ENCODE results near the gene BORCS6. TPM values are rescaled to one million over a fixed set of nuclear protein-coding genes. Genes with fewer than 3 reads are reported as not detected.

BORCS6 gene
- total RNA-seq, 1 donor from 2014 or later = 0.71 TPM

DNA sequence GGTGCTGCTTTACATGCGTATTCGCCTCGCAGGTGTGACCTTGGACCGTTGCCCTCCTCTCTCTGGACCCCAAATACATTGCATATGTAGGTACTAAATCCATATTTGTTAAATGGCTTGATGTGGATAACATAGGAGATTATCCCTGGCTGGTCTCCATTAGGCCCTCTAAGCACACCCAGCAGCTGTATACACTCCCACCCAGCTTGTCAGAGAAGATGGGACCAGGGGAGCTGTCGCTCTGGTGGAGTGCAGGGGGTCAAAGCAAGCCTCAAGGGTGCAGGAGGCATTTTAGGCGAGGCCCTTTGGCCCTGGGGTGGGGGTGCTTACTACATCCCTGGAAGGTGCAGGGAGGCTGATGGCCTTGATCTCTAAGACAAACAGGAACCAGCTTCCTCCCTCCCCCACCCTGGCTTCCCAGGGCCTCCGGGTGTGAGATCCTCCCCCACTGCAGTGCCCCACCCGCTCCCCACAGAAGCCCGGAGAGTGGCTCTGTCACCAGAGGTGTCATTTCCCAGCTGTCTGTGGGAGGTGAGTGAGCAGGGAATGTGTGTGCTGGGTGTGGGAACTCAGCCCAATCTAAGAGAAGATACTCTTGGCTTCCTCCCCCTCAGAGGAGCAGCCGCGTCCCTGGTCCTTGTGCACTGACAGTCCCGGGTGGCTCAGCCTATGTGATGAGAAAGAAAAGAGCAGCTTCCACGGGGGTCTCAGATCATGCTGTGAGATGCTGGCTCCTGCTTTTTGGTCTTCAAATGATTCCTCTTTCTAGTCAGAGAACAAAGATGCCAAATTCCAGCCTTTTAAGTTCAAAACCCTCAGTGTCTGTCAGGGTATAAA is 25.8 kb downstream of the BORCS6 start:
- Mint-ChIP-seq H3K27ac (peak overlapping the region; percentile 83), H3K9me3 (no peaks in the 10 kb centered on the region), H3K27me3 (ENCODE audit: insufficient read depth, low read depth) (peaks cover 6% of the 10 kb centered on the region), H3K4me3 (peak overlapping the region; percentile 93), H3K4me1 (peaks cover 45% of the 10 kb centered on the region), H3K36me3 (peaks cover 7% of the 10 kb centered on the region)
- peaks cover 19% of the 10 kb centered on the region for H3K79me2 ChIP-seq (ENCODE audit: low read depth)
- H4K20me1 ChIP-seq (ENCODE audit: low read depth) = peaks cover 27% of the 10 kb centered on the region
- H3F3A ChIP-seq (ENCODE audit: low read depth) = peaks cover 38% of the 10 kb centered on the region
- peak overlapping the region; percentile 79 for H3K27ac ChIP-seq
- peak overlapping the region; percentile 100 for H3K4me3 ChIP-seq
- no peaks in the 10 kb centered on the region for H3K9me3 ChIP-seq (ENCODE audit: low read depth)
- no peak overlapping the region for H2AFZ ChIP-seq (replicated peaks)
- H3K9ac ChIP-seq = no peak overlapping the region
- TF ChIP-seq EZH2phosphoT487 (IDR thresholded peaks at IDR 0.05) (no peak), CTCF (IDR thresholded peaks at IDR 0.05) (no peak), EZH2 (IDR thresholded peaks at IDR 0.05) (no peak)
- DNase-seq (ENCODE audit: low spot score) = no peak
- no peaks in the 10 kb centered on the region for H3K27me3 ChIP-seq
- H3K4me1 ChIP-seq = peaks cover 23% of the 10 kb centered on the region
- peaks cover 4% of the 10 kb centered on the region for H3K36me3 ChIP-seq
- H3K4me2 ChIP-seq = peak overlapping the region; percentile 91

GRCh38 chr17:8162997-8163977 is 26.7 kb downstream of the BORCS6 start:
- peak; percentile 70 for DNase-seq (ENCODE audit: low spot score)
- H3K4me3 Mint-ChIP-seq = peak overlapping the region; percentile 93

More at GRCh38 chr17:8162997-8163977, 26.7 kb downstream of the BORCS6 start:
- peaks cover 19% of the 10 kb centered on the region for H3K79me2 ChIP-seq (ENCODE audit: low read depth)
- peaks cover 46% of the 10 kb centered on the region for H3F3A ChIP-seq (ENCODE audit: low read depth)
- H3K4me3 ChIP-seq = peak overlapping the region; percentile 100
- H3K9ac ChIP-seq = peak overlapping the region; percentile 64
- H3K4me1 ChIP-seq = peaks cover 23% of the 10 kb centered on the region
- no peak for TF ChIP-seq EZH2phosphoT487 (IDR thresholded peaks at IDR 0.05)
- no peak for TF ChIP-seq CTCF (IDR thresholded peaks at IDR 0.05)
- no peak for TF ChIP-seq EZH2 (IDR thresholded peaks at IDR 0.05)
- H3K9me3 ChIP-seq (ENCODE audit: low read depth) = no peaks in the 10 kb centered on the region
- Mint-ChIP-seq H3K4me1 (peaks cover 42% of the 10 kb centered on the region), H3K9me3 (no peaks in the 10 kb centered on the region), H3K27ac (peak overlapping the region; percentile 97), H3K36me3 (peaks cover 7% of the 10 kb centered on the region), H3K27me3 (ENCODE audit: insufficient read depth, low read depth) (peaks cover 6% of the 10 kb centered on the region)
- peak overlapping the region; percentile 83 for H2AFZ ChIP-seq (replicated peaks)
- H4K20me1 ChIP-seq (ENCODE audit: low read depth) = peaks cover 36% of the 10 kb centered on the region
- peak overlapping the region; percentile 91 for H3K4me2 ChIP-seq
- peaks cover 4% of the 10 kb centered on the region for H3K36me3 ChIP-seq
- H3K27me3 ChIP-seq = no peaks in the 10 kb centered on the region
- H3K27ac ChIP-seq = peak overlapping the region; percentile 79

All from neural progenitor cell (in vitro differentiated cells).